SK-N-SH treated with all-trans-retinoic acid at 6 μM for 48 hours (cell line): ENCODE measurements around the gene CUL2.

Experiments used
- ATAC-seq: fragments of 200-7000 bp; cut with Tn5 transposase; 3 replicates; pipeline ENCODE4 v1.9.1; 2020; ENCODE audit warnings: mild to moderate bottlenecking, moderate library complexity
- ARNTL ChIP-seq: fragments of 450-650 bp; formaldehyde crosslinking; IDR thresholded peaks from 2 replicates; pipeline ENCODE4 v1.5.0; 2020; ENCODE audit warnings: low read depth, mild to moderate bottlenecking, moderate library complexity, borderline replicate concordance
- CSDC2 ChIP-seq: fragments of 250-450 bp; sonication (Bioruptor Pico); IDR thresholded peaks from 2 replicates; pipeline ENCODE4 v1.5.0; 2020; ENCODE audit warnings: mild to moderate bottlenecking, moderate library complexity
- CSRNP3 ChIP-seq: fragments of 250-450 bp; sonication (Bioruptor Pico); IDR thresholded peaks from 2 replicates; pipeline ENCODE4 v1.5.1; 2021; ENCODE audit warnings: mild to moderate bottlenecking, moderate library complexity
- ESRRG ChIP-seq: fragments of 250-450 bp; sonication (Bioruptor Pico); IDR thresholded peaks from 2 replicates; pipeline ENCODE4 v1.6.1; 2021; ENCODE audit warnings: mild to moderate bottlenecking
- GLIS3 ChIP-seq: fragments of 250-450 bp; sonication (Bioruptor Pico); IDR thresholded peaks from 2 replicates; pipeline ENCODE4 v1.5.0; 2020; ENCODE audit warnings: mild to moderate bottlenecking, moderate library complexity
- ISL1 ChIP-seq: fragments of 250-450 bp; sonication (Bioruptor Pico); IDR thresholded peaks from 2 replicates; pipeline ENCODE4 v2.1.2; 2022; ENCODE audit warnings: mild to moderate bottlenecking, moderate library complexity
- OSR1 ChIP-seq: fragments of 250-450 bp; sonication (Bioruptor Pico); IDR thresholded peaks from 2 replicates; pipeline ENCODE4 v1.8.0; 2022; ENCODE audit warnings: moderate library complexity, mild to moderate bottlenecking, inconsistent platforms
- POU6F1 ChIP-seq: fragments of 250-450 bp; sonication (Bioruptor Pico); IDR thresholded peaks from 2 replicates; pipeline ENCODE4 v1.8.0; 2021; ENCODE audit warnings: low read depth, mild to moderate bottlenecking, moderate library complexity, borderline replicate concordance
- PPARA ChIP-seq: fragments of 250-450 bp; sonication (Bioruptor Pico); IDR thresholded peaks from 2 replicates; pipeline ENCODE4 v1.5.0; 2020; ENCODE audit warnings: mild to moderate bottlenecking, borderline replicate concordance
- SNAI2 ChIP-seq: fragments of 250-450 bp; sonication (Bioruptor Pico); IDR thresholded peaks from 2 replicates; pipeline ENCODE4 v1.5.0; 2020; ENCODE audit warnings: mild to moderate bottlenecking, moderate library complexity
- TCF4 ChIP-seq: fragments of 250-450 bp; sonication (Bioruptor Pico); IDR thresholded peaks from 2 replicates; pipeline ENCODE4 v1.8.0; 2021; ENCODE audit warnings: mild to moderate bottlenecking, moderate library complexity, borderline replicate concordance
- TOX ChIP-seq: fragments of 250-450 bp; sonication (Bioruptor Pico); IDR thresholded peaks from 2 replicates; pipeline ENCODE4 v1.8.0; 2021; ENCODE audit warnings: mild to moderate bottlenecking, moderate library complexity, borderline replicate concordance
- ZC3H10 ChIP-seq: fragments of 250-450 bp; sonication (Bioruptor Pico); IDR thresholded peaks from 2 replicates; pipeline ENCODE4 v1.5.1; 2021; ENCODE audit warnings: mild to moderate bottlenecking, moderate library complexity
- ZFP3 ChIP-seq: fragments of 250-450 bp; sonication (Bioruptor Pico); IDR thresholded peaks from 2 replicates; pipeline ENCODE4 v1.5.0; 2020; ENCODE audit warnings: mild to moderate bottlenecking, moderate library complexity
- ZFP30 ChIP-seq: fragments of 450-650 bp; formaldehyde crosslinking; IDR thresholded peaks from 2 replicates; pipeline ENCODE4 v1.5.0; 2022; ENCODE audit warnings: mild to moderate bottlenecking, moderate library complexity
- ZNF565 ChIP-seq: fragments of 450-650 bp; formaldehyde crosslinking; conservative IDR thresholded peaks from 2 replicates; pipeline ENCODE4 v1.5.0; 2020; ENCODE audit warnings: low read depth, mild to moderate bottlenecking, moderate library complexity
- ZNF70 ChIP-seq: fragments of 450-650 bp; formaldehyde crosslinking; IDR thresholded peaks from 2 replicates; pipeline ENCODE4 v1.5.0; 2020; ENCODE audit warnings: mild to moderate bottlenecking, moderate library complexity
- ZNF8 ChIP-seq: fragments of 450-650 bp; formaldehyde crosslinking; IDR thresholded peaks from 2 replicates; pipeline ENCODE4 v1.5.0; 2020; ENCODE audit warnings: mild to moderate bottlenecking, moderate library complexity
- TF ChIP-seq, protein P1 (sequence below): fragments of 250-450 bp; sonication (Bioruptor Pico); IDR thresholded peaks from 2 replicates; pipeline ENCODE4 v1.5.1; 2020; ENCODE audit warnings: low read depth, mild to moderate bottlenecking, moderate library complexity
- TF ChIP-seq, protein P2 (sequence below): fragments of 250-450 bp; sonication (Bioruptor Pico); IDR thresholded peaks from 2 replicates; pipeline ENCODE4 v1.8.0; 2020; ENCODE audit warnings: mild to moderate bottlenecking, moderate library complexity, borderline replicate concordance

Gene CUL2

DNA sequence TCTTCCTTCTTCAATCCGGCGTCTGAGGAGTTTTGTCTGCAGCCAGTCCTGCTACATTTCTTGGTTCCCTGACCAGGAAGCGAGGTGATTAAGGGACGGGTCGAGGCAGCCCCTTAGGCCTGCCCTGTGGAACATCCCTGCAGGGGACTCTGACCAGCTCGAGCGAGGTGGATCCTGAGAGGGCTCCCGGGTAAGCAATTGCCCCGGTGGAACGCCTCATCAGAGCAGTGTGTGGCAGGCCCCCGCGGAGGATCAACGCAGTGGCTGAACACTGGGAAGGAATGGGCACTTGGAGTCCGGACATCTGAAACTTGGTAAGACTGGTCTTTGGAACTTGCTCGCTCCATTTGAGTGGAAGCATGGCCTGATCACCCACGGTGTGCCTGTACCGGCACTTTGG lies 121.0 kb downstream of the CUL2 start:
- no peak for TF ChIP-seq GLIS3 (CRISPR knock-in tag)
- TF ChIP-seq, protein P1, sequence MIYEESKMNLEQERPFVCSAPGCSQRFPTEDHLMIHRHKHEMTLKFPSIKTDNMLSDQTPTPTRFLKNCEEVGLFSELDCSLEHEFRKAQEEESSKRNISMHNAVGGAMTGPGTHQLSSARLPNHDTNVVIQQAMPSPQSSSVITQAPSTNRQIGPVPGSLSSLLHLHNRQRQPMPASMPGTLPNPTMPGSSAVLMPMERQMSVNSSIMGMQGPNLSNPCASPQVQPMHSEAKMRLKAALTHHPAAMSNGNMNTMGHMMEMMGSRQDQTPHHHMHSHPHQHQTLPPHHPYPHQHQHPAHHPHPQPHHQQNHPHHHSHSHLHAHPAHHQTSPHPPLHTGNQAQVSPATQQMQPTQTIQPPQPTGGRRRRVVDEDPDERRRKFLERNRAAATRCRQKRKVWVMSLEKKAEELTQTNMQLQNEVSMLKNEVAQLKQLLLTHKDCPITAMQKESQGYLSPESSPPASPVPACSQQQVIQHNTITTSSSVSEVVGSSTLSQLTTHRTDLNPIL (CRISPR knock-in tag): no peak
- no peak for TF ChIP-seq ZNF70 (CRISPR knock-in tag)
- TF ChIP-seq PPARA: no peak
- no peak for TF ChIP-seq TOX (CRISPR knock-in tag)
- TF ChIP-seq ISL1 (CRISPR knock-in tag): no peak
- TF ChIP-seq, all 23 proteins: peak for 0
- no peak for ATAC-seq

GRCh38 chr10:34967335-34967880 lies 122.7 kb downstream of the CUL2 start:
- TF ChIP-seq ISL1 (CRISPR knock-in tag) (peak; percentile 32; the same call in 1 of the 2 replicates), ZFP3 (CRISPR knock-in tag) (no peak), ESRRG (CRISPR knock-in tag) (no peak)
- peak; percentile 55 for ATAC-seq

DNA sequence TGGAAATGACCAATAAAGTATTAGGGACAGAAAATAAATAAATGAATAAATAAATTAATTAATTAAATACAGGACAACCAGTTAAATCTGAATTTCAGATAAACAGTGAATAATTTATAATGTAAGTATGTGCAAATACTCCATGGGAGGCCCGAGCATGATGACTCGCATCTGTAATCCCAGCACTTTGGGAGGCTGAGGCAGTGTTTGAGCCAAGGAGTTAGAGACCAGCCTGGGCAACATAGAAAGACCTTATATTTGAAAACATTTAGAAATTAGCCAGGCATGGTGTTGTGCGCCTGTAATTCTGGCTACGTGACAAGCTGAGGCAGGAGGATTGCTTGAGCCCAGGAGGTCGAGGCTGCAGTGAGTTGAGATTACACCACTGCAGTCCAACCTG lies 123.7 kb downstream of the CUL2 start:
- TF ChIP-seq ZNF565 (no peak), ZC3H10 (CRISPR knock-in tag) (no peak), PPARA (no peak), ZNF70 (CRISPR knock-in tag) (no peak), SNAI2 (CRISPR knock-in tag) (no peak), ZNF8 (CRISPR knock-in tag) (no peak), ISL1 (CRISPR knock-in tag) (no peak)
- TF ChIP-seq, protein P1 (CRISPR knock-in tag): no peak
- TF ChIP-seq, protein P2, sequence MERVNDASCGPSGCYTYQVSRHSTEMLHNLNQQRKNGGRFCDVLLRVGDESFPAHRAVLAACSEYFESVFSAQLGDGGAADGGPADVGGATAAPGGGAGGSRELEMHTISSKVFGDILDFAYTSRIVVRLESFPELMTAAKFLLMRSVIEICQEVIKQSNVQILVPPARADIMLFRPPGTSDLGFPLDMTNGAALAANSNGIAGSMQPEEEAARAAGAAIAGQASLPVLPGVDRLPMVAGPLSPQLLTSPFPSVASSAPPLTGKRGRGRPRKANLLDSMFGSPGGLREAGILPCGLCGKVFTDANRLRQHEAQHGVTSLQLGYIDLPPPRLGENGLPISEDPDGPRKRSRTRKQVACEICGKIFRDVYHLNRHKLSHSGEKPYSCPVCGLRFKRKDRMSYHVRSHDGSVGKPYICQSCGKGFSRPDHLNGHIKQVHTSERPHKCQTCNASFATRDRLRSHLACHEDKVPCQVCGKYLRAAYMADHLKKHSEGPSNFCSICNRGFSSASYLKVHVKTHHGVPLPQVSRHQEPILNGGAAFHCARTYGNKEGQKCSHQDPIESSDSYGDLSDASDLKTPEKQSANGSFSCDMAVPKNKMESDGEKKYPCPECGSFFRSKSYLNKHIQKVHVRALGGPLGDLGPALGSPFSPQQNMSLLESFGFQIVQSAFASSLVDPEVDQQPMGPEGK (CRISPR knock-in tag): no peak
- TF ChIP-seq, all 23 proteins: peak for 0
- no peak for ATAC-seq

GRCh38 chr10:34966040-34966439 lies 124.1 kb downstream of the CUL2 start:
- ATAC-seq: no peak

More at GRCh38 chr10:34966040-34966439, 124.1 kb downstream of the CUL2 start:
- TF ChIP-seq ISL1 (CRISPR knock-in tag) (no peak), CSRNP3 (CRISPR knock-in tag) (no peak), ZFP30 (no peak), CSDC2 (no peak), ARNTL (CRISPR knock-in tag) (no peak), ESRRG (CRISPR knock-in tag) (no peak), TOX (CRISPR knock-in tag) (no peak), POU6F1 (CRISPR knock-in tag) (no peak), ZNF70 (CRISPR knock-in tag) (no peak), PPARA (no peak), ZNF8 (CRISPR knock-in tag) (no peak), SNAI2 (CRISPR knock-in tag) (no peak), ZNF565 (no peak), ZC3H10 (CRISPR knock-in tag) (no peak), TCF4 (no peak), OSR1 (CRISPR knock-in tag) (no peak), ZFP3 (CRISPR knock-in tag) (no peak)
- TF ChIP-seq, protein P2 (CRISPR knock-in tag): no peak
- TF ChIP-seq, protein P1 (CRISPR knock-in tag): no peak
- TF ChIP-seq, all 23 proteins: peak for 0
